NCI-H2081 treated with DMSO at 0.1 percent for 48 hours (cell line): ENCODE data around the gene HTT-AS.
"Not testable (repeated sequence)": the region's sequence is repeated elsewhere in the genome, so short reads cannot be mapped to it uniquely, and the experiment has no call there.

Source experiments
- DNase-seq: peaks from one replicate; lab custom pipeline; 2025; lab: John Stamatoyannopoulos, UW

Gene HTT-AS

GRCh38 chr4:3051141-3051897 is 23.0 kb downstream of the HTT-AS start:
- DNase-seq, result not testable (repeated sequence)

- DNase-seq, result no peak
These were observed 26.7 kb downstream of the HTT-AS start for GRCh38 chr4:3047464-3048286.

- DNase-seq, result no peak
These were observed 27.7 kb downstream of the HTT-AS start for GRCh38 chr4:3046623-3047022.

- no peak for DNase-seq
These were observed 28.2 kb downstream of the HTT-AS start for GRCh38 chr4:3046162-3046561.

- no peak for DNase-seq
These were observed 29.2 kb downstream of the HTT-AS start for GRCh38 chr4:3044870-3045819.

- no peak for DNase-seq
These were observed 30.9 kb downstream of the HTT-AS start for GRCh38 chr4:3043282-3044020.

- no peak for DNase-seq
These were observed 32.1 kb downstream of the HTT-AS start for GRCh38 chr4:3042226-3042625.

GRCh38 chr4:3041192-3042142 is 32.9 kb downstream of the HTT-AS start:
- no peak for DNase-seq

- no peak for DNase-seq
These were observed 33.7 kb downstream of the HTT-AS start for GRCh38 chr4:3040452-3041191.

GRCh38 chr4:3039706-3040366 is 34.5 kb downstream of the HTT-AS start:
- no peak for DNase-seq

- no peak for DNase-seq
These were observed 36.3 kb downstream of the HTT-AS start for GRCh38 chr4:3037957-3038461.

GRCh38 chr4:3036131-3036952 is 38.0 kb downstream of the HTT-AS start:
- DNase-seq, result no peak

GRCh38 chr4:3035674-3036073 is 38.7 kb downstream of the HTT-AS start:
- no peak for DNase-seq

GRCh38 chr4:3035249-3035648 is 39.1 kb downstream of the HTT-AS start:
- DNase-seq, result no peak

GRCh38 chr4:3034231-3034630 is 40.1 kb downstream of the HTT-AS start:
- DNase-seq, result no peak

GRCh38 chr4:3031357-3032082 is 42.8 kb downstream of the HTT-AS start:
- DNase-seq, result no peak
